Smooth muscle cell (in vitro differentiated cells): ENCODE results near the gene DNM2. TPM values are rescaled to one million over a fixed set of nuclear protein-coding genes. Genes with fewer than 3 reads are reported as not detected.

Experiments
- DNase-seq: peaks from one replicate; lab custom pipeline; 2025; ENCODE audit not compliant: unreplicated experiment; lab: John Stamatoyannopoulos, UW
- H2AFZ ChIP-seq: fragments of 200-600 bp; sonication (generic); 2 replicates; pipeline ENCODE4 v1.6.0; 2016; ENCODE audit warnings: antibody characterized with exemption, low read depth, mild to moderate bottlenecking
- H3F3A ChIP-seq: fragments of 200-600 bp; sonication (generic); 2 replicates; pipeline ENCODE4 v1.6.0; 2017; ENCODE audit warnings: antibody characterized with exemption, low read depth
- H3K27ac ChIP-seq: fragments of 200-600 bp; sonication (generic); 2 replicates; pipeline ENCODE4 v1.5.1; 2016; ENCODE audit warnings: low read depth, mild to moderate bottlenecking
- H3K27me3 ChIP-seq: fragments of 200-600 bp; sonication (generic); 2 replicates; pipeline ENCODE4 v1.6.1; 2016; ENCODE audit warnings: low read depth, mild to moderate bottlenecking
- H3K36me3 ChIP-seq: fragments of 200-600 bp; sonication (generic); 2 replicates; pipeline ENCODE4 v1.5.1; 2016; ENCODE audit warnings: low read depth
- H3K4me1 ChIP-seq: fragments of 200-600 bp; sonication (generic); 2 replicates; pipeline ENCODE4 v1.5.1; 2016; ENCODE audit warnings: low read depth
- H3K4me2 ChIP-seq: fragments of 200-600 bp; sonication (generic); 2 replicates; pipeline ENCODE4 v1.6.0; 2016; ENCODE audit warnings: mild to moderate bottlenecking
- H3K4me3 ChIP-seq: fragments of 200-600 bp; sonication (generic); 2 replicates; pipeline ENCODE4 v1.5.1; 2016; ENCODE audit warnings: mild to moderate bottlenecking
- H3K79me2 ChIP-seq: fragments of 200-600 bp; sonication (generic); 2 replicates; pipeline ENCODE4 v1.6.0; 2016; ENCODE audit warnings: low read depth, mild to moderate bottlenecking
- H3K9ac ChIP-seq: fragments of 200-600 bp; sonication (generic); 2 replicates; pipeline ENCODE4 v1.6.0; 2016; ENCODE audit warnings: low read depth
- H3K9me3 ChIP-seq: fragments of 200-600 bp; sonication (generic); replicated peaks from 2 replicates; pipeline ENCODE4 v1.5.1; 2016; ENCODE audit warnings: low read depth
- H4K20me1 ChIP-seq: fragments of 200-600 bp; sonication (generic); 2 replicates; pipeline ENCODE4 v1.6.0; 2016; ENCODE audit warnings: low read depth
- CTCF ChIP-seq: fragments of 200-600 bp; sonication (generic); IDR thresholded peaks from 2 replicates; pipeline ENCODE4 v1.5.1; 2017; ENCODE audit warnings: borderline replicate concordance, mild to moderate bottlenecking, antibody characterized with exemption; ENCODE audit not compliant: insufficient read depth, poor library complexity, severe bottlenecking
- WGBS: methylation state at CpG from one replicate; pipeline ENCODE4 v1.1.7; 2016; ENCODE audit warnings: low lambda C conversion rate; 5-methylcytosine and 5-hydroxymethylcytosine counted together
- polyA plus RNA-seq: library from polyadenylated mRNA; unstranded; fragments of >200 nt; fragmentation: Nextera tagmentation; extraction: Ambion mirVana; gene quantifications from 2 replicates; pipeline ENCODE4 v1.2.1, GENCODE V29; 2016
- total RNA-seq: library from RNA; depleted of rRNA; stranded (reverse); fragments of >200 nt; gene quantifications from 2 replicates; pipeline ENCODE4 v1.2.3, GENCODE V29; 2014

DNM2 gene
- total and polyA plus RNA-seq, 2 experiments from 2014 or later, result 65.1 to 93.2 TPM

GRCh38 chr19:10852098-10852800, 134.4 kb downstream of the DNM2 start:
- Histone ChIP-seq H3K4me1 (no peaks in the 10 kb centered on the region), H3K36me3 (no peaks in the 10 kb centered on the region), H4K20me1 (no peaks in the 10 kb centered on the region), H3K27me3 (no peaks in the 10 kb centered on the region), H3K79me2 (no peaks in the 10 kb centered on the region), H2AFZ (no peak overlapping the region), H3K9me3 (no peaks in the 10 kb centered on the region), H3K27ac (no peak overlapping the region), H3K9ac (no peak overlapping the region), H3K4me2 (no peak overlapping the region), H3K4me3 (no peak overlapping the region), H3F3A (no peaks in the 10 kb centered on the region)
- 76% methylated on average over 7 of the region's 7 CpGs for WGBS
- no peak for TF ChIP-seq CTCF
- DNase-seq, result no peak

- Histone ChIP-seq H3K36me3 (no peaks in the 10 kb centered on the region), H2AFZ (no peak overlapping the region), H3K27ac (no peak overlapping the region), H3K4me1 (no peaks in the 10 kb centered on the region), H3K4me2 (no peak overlapping the region), H3K9ac (no peak overlapping the region), H3K27me3 (no peaks in the 10 kb centered on the region), H3K9me3 (no peaks in the 10 kb centered on the region), H3K79me2 (no peaks in the 10 kb centered on the region), H3F3A (no peaks in the 10 kb centered on the region), H3K4me3 (no peak overlapping the region), H4K20me1 (no peaks in the 10 kb centered on the region)
- 85% methylated on average over 7 of the region's 7 CpGs for WGBS
- no peak for DNase-seq
- TF ChIP-seq CTCF, result no peak
Observed at GRCh38 chr19:10852941-10853340, 135.1 kb downstream of the DNM2 start.

DNA sequence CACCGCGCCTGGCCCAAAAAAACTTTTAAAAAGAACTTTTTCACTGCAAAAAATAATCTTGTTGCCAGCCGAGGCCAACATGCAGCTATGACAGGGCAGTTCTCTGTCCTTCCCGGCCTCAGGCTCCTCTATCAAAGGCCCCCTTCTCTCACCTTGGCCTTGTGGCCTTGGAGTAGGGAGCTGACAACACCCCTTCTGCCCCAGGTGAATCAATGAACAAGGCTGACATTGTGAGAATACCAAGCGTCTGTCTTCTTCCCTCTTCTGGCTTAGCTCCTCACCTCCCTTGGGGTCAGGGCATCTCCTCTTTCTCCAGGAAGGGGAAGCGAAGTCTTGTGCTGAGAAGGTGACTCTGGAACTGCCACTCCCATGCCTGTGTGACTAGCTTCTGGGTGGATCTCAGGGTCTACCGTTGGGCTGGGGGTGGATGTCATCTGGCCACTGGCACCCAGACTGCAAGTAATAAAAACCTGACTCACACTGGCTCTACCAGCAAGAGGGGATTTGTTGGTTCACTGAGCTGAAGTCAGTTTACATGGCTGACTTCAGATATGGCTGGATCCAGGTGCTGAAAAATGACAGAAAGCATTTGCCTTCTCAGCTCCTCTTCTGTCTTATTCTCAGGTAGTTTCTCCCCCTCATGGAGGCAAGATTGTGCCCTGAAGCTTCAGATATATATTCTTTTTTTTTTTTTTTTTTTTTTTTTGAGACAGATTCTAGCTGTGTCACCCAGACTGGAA, 136.6 kb downstream of the DNM2 start:
- Histone ChIP-seq H4K20me1 (no peaks in the 10 kb centered on the region), H3F3A (no peaks in the 10 kb centered on the region)
- 76% methylated on average over 7 of the region's 7 CpGs for WGBS

More for the DNA sequence above, 136.6 kb downstream of the DNM2 start:
- no peak for TF ChIP-seq CTCF
- no peak overlapping the region for H2AFZ ChIP-seq
- no peak overlapping the region for H3K9ac ChIP-seq
- no peaks in the 10 kb centered on the region for H3K79me2 ChIP-seq
- no peak overlapping the region for H3K27ac ChIP-seq
- no peaks in the 10 kb centered on the region for H3K9me3 ChIP-seq
- H3K4me2 ChIP-seq, result no peak overlapping the region
- no peak for DNase-seq
- no peak overlapping the region for H3K4me3 ChIP-seq
- H3K36me3 ChIP-seq, result no peaks in the 10 kb centered on the region
- H3K4me1 ChIP-seq, result no peaks in the 10 kb centered on the region
- H3K27me3 ChIP-seq, result no peaks in the 10 kb centered on the region
